HG03159 (cell line): ENCODE results near the gene CDYL.
A peak's percentile ranks its signal among the peaks of the same experiment; 100 is the strongest.

Experiments
- ATAC-seq: cut with Tn5 transposase; IDR thresholded peaks from one replicate; pipeline ENCODE4 v1.9.1; 2021; ENCODE audit warnings: mild to moderate bottlenecking, moderate library complexity; ENCODE audit not compliant: unreplicated experiment

The CDYL gene

DNA sequence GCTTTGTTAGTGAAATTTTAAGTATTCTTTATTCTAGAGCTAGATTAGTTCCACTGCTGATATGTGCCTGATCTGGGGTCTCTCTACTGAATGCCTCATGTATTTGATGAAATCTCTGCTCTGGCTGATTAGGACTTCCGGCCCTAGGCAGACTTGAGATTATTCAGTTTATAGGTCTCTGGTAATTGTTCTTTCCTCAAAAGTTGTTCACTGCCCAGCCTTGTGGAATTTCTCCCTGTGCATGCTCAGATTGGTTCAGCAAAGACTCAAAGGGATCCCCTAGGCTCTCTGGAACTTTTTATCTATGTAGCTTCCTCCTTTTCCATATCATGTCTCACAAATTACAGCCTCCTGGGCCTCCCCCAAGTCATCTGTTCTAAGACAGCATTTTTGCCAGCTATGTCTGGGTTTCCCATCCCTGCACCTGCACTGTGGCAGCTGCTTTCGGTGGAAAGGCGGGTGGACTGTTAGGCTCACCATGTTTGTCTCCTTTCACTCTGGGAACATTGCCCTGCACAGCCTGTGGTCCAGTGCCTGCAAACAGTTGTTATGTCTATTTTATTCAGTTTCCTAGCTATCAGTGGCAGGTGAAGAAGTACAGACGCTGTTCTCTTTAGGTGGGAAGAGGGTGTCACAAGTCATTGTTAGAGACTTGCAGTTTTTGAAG, 154.0 kb downstream of the CDYL start:
- ATAC-seq = no peak

DNA sequence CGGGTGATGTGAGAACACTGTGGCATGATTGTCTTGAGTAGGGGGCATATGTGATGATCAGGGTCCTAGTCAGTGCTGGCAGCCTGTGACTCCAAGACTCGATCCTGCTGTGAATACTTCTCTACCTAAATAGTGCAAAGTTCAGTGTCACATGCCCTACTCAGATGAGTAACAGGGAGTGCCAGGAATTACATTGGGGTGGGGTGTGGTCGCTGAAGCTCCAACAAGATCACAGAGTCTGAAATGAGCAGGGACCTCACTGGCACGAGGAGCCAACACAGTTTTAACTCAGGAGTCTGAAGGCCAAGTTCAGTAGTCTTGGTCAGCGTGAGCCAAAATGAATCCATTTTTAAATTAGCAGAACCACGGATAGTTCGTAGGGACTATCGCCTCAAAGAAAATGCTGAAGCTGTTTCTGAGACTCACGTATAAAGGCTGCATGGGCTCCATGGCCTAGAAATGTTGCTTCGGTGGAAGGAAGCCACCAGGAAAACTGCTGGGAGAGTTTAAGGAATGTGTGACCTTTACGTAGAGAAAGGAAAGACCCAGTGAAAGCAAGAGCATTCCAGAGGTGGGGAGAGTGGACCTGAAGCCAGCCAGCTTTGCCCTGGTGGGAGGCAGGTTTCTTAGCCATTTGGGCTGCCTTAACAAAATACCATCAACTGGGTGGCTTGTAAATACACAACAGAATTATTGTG, 155.5 kb downstream of the CDYL start:
- ATAC-seq = no peak

DNA sequence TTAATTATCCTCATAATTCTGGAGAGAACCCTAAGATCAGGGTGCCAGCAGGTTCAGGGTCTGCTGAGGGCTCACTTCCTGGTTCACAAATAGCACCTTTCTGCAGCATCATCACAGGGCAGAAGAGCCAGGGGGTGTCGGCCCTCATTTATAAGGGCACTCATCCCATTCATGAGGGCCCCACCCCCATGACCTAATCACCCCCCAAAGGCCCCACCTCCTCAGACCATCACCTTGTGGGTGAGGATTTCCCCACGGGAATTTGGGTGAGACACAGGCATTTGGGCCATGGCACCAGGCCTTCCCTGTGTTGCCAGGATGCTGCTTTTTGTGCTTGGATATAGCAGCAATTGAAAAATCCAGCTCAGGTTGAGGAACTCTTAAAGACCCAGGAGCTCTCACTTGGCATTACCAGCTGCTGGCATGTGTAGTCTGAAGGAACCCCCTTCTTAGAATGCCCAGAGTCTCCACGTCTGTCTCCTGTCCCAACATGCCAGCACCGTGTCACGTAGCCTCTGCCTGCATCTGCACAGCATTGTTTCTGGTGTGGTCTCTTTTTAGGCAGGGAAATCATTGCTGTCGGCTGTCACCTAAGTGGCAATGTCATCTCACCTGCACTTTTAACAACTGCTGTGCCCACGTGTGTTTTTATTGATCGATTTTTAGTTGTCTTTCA, 156.2 kb downstream of the CDYL start:
- no peak for ATAC-seq

DNA sequence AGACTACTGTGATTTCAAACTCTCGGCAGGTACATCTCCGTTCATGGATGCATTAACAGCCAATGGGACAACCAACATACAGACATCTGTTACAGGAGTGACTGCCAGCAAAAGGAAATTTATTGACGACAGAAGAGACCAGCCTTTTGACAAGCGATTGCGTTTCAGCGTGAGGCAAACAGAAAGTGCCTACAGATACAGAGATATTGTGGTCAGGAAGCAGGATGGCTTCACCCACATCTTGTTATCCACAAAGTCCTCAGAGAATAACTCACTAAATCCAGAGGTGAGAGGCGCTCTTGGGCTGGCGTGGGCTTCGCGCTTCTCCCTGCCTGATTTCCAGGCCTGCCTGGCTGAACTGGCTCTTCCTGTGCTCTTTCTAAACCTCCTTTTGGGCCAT, 159.3 kb downstream of the CDYL start:
- ATAC-seq = no peak

DNA sequence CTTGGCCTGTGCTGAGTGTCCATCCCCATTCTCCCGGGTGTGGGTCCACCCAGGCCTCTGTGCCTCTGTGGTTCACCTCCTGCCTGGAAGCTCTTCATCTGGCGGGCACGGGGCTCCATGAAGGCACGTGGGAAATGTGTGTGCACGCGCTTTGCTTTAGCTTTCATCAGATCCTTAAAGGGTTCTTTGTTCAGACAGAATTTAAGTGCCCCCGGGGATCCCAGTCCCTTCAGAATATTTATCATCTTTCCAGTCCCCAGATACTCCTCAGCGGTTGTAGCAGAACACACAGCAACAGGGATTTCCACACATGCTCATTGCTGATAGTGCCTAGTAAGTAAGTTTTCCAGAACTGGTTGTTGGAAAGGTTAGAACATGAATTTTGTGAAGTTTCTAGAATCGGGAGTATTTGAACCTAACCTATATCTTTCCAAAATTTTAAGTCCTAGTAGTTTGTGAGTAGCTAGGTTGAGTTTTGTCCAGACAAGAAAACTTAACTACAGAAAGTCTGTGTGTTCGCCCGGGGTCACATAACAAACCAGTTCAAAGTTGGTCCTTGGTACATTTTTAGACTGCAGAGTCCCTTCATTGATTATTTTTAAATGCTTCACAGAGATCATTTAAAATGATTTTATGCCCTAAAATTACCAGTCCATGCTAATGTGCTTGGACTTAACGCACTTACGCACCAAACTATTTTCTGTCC, 159.9 kb downstream of the CDYL start:
- no peak for ATAC-seq

DNA sequence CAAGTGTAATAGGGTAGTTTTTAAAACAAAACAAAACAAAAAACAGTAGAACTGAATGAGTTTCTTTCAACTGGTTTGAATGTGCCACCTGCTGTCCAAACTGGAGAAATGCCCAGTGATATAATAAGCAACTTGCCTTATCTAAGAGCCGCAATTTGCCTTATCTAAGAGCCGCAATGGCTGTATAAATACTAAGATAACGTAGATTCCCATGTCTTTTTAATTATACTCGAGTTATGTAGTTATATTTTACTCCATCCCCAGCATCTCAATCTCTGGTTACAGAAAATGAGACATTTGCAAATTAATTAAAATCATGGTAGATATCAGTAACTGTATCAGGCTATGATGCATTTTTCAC, 160.5 kb downstream of the CDYL start:
- no peak for ATAC-seq

DNA sequence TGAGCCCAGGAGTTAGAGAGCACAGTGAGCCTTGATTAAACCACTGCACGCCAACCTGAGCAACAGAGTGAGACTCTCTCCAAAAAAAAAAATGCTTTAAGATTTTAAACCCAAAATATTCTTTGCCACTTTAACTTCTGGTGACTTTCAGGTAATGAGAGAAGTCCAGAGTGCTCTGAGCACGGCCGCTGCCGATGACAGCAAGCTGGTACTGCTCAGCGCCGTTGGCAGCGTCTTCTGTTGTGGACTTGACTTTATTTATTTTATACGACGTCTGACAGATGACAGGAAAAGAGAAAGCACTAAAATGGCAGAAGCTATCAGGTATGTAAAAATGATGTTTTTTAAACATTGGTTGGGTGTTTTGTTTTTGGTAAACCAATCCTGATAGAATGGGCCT, 161.2 kb downstream of the CDYL start:
- no peak for ATAC-seq

DNA sequence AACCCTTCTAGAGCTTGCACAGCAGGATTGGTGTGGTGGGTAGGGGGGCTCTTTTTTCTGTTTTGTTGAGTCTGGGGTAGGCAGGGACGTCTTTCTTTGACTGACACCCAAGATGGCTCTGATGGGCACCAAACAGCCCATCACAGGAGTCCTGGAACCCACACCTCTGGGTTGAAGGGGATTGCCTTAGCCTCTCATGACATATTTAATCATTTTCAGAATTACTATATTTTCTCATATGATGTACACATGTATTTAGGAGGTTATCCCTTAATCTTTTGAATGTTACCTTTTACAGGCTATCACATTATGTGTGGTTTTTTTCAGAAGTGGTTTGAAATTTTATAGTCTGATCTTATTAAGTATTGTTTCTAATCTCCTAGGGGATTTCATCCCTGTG, 163.0 kb downstream of the CDYL start:
- ATAC-seq = no peak

DNA sequence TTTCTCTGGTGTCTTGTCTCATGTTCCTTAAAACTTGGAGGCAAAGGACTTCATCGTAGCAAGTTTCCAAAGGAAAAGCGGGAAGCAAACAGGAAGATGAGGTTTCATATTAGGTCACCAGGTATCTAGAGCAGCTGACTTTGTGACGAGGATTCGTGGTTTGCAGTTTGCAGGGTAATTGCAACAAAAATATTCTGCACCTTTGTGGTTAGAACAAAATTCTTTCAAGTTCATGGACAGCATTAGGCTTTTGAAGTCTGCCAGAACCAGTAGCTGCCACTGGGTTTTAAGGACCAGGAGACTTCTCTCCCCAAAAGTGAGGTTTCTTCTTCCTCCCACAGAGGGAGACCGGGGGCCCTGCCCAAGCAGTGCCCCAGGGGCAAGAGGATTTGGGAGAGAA, 164.2 kb downstream of the CDYL start:
- no peak for ATAC-seq

DNA sequence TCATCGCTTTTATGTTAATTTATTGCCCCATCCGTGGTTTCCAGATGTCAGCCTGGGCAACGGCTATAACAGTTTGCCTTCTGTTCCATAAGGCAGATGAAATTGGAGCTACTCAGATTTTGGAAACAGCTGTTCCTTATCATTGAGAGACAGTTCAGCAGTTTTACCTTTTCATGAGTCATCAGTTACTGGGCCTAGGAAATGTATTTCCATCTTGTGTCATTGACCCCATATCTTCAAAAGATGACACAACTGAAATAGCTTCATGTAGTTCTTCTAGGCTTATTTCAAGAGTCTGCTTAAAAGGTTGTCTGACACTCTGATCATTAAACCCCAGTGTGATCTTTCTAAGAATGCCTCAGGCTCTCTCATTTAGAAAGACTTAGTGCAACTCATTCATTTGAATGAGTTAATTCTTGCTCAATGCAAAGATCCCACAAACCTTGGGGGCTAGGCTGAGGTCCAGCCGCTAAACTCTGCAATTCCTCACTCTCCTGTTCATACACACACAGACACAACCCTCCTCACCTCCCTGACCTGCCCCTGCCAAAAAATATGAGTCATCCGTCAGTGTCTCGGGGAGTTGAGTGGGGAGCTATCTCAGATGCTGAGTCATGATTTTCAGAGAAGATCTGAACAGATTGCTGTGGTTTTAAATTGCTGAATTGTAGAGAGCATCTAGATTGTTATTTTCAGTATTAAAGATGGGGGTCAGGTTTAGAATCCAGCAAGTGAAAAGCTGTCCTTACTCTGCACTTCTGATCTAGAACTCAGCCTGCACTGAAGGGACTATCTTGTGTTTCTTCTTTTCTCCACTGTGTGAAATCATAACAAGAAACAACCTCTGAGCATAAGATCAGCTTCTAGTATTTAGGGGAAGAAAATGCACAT, 165.8 kb downstream of the CDYL start:
- ATAC-seq = peak; percentile 66

DNA sequence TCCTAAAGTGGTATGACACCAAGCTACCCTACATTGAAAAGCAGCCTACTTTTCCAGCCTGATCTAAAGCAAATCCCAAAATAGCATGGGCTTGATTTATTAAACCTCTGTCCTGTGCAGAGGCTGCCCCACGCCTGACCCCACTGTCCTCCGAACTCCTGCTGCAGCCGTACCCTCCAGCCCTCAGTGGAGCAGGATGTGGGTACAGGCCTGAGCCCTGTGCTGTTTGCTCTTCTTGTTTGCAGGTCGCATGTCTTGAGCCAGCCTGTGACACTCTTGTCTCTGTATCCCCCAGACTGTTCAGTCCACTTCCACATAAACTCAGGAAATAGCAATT, 166.4 kb downstream of the CDYL start:
- no peak for ATAC-seq

DNA sequence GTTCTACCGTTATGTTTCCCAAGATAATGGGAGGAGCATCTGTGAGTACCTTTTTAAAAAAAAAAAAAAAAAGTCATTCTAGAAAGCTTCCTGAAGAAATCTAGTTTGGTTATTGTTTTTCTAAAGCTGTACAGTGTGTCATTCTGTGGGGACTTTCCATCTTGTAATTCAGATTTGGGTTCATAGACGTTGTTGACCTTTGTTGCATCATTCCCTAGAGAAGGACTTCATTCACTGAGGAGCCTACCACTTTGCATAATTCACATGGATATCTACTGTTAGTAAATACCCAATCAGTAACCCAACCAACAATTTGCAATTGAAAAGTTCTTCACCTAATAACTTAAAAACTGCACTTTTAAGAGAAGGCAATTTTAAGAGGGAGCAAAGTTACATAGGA, 167.5 kb downstream of the CDYL start:
- ATAC-seq = no peak

DNA sequence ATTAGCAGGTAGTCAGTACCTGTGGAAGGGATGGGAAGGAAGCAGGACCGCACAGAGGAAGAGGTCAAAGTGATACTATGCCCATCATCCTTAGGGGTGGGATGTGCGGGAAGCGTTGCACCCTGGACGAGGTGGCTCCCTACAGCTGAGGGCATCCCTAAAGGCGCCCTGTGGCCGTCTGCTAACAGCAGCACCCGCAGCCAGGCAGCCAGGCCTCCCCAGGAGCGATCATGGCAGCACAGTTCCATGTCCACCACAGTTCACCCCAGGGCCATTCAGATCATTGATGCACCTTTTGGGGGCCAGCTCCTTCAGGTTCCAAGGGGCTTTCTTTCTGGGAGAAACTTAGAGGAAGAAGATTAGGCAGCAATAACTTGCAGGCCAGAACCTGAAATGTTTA, 168.1 kb downstream of the CDYL start:
- ATAC-seq = no peak

DNA sequence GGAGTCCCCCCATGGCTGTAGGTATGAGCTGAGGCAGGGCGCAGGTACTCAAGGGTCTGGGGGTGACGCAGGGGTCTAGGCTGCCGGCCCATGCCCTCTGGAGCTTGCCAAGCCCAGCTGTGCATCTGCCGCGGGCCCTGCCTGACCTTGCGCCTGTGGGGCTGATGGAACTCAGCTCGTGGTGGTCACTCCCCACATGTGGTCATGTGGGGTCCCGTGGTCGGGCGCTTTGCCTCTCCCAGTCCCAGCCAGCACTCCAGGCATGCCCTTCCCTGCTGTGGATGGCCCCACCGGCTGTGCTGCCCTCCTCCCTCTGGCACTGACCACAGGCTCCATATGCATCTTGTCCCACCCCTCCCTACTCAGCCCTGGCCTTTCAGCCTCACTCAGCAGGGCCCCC, 170.3 kb downstream of the CDYL start:
- no peak for ATAC-seq

DNA sequence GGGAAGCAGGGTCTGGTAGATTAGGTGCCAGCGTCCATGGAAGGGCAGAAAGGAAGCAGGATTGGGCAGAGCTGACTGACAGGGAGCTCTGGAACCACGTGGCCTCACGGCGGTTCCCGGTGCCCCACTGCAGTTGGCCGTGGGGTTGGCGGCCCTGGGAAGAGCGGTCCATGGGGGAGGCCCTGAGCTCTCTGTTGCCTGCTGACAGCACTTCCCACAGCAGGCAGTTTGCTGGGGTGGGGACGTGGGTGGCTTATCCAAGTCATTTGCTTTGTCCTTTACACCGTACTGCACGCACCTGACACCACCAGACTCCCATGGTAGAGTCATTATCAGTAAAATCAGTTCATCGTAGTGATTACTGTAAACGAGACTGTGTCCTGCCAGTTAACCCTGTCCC, 171.5 kb downstream of the CDYL start:
- ATAC-seq = no peak

DNA sequence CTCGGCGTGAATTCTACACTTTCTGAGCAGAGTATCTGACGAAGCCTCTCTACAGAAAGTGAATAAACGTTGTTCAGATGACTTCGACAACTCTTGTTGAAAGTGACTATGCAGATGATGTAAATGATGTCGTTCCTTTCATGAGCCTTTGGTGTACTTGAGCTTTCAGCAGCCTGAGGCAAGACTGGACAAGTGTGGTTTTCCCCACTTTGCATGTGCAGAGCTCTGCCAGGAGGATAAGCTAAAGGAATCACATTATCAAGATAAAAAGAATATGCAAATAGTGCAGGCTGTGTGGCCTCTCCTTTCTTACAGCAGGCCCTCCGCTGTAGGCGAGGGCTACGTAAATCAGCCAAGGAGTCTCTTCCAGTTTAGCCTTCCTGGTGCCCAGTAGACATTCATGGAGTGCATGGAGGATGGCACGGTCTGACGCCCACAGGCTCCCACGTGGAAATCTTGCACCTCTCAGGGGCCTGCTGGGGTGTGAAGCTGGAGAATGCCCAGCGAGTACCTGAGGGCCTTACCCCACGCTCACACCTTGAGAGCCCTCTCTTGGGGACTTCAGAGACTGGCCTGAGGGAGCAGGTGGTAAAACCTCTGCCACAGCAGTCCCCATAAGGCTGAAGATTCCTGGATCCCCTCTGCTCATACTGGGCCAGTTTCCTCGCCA, 172.7 kb downstream of the CDYL start:
- ATAC-seq = no peak

DNA sequence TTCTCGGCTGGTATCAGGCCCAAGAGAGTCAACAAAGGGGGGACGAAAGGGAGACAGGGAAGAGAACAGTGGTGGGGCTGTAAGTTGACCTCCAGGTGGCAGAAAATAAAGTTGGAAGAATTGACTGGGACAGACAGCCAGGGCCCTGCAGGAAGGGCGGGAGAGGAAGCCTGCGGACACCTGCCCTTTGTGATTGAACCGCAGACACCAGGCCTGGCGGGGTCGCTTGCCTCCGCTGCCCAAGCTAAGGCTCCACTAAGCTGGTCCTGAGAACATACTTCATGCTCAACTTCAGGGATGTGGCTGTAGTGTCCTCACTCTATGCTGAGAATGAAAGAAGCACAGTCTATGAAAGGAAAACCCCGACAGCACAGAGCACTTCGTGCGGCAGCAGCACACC, 173.9 kb downstream of the CDYL start:
- ATAC-seq = no peak

DNA sequence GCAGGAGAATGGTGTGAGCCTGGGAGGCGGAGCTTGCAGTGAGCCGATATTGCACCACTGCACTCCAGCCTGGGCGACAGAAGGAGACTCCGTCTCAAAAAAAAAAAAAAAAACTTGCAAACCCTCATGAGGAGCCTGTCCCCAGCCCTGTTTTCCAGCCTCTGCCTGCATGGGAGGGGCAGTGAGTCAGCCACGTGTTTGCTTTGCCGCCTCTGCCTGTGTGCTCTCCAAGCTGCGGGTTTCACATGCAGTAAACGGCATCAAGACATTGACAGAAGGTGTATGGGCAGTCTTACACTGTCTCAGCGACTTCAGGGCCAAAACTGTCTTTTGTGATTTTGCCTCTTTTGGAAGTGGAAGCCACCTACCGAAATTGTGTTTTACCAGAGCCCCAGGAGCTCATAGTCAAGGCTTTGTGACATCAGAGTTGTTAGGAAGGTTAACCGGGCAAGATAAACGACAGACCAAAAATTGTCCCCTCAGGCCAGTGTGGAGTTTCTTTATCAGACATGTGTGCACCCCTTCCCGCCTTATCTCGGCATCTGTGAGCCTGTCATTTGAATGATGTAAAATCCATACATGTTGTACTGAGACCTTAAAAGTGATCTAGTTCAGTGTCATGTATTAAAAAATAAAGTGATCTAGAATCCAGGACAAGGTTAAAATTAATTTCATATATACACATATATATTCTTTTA, 174.8 kb downstream of the CDYL start:
- no peak for ATAC-seq

DNA sequence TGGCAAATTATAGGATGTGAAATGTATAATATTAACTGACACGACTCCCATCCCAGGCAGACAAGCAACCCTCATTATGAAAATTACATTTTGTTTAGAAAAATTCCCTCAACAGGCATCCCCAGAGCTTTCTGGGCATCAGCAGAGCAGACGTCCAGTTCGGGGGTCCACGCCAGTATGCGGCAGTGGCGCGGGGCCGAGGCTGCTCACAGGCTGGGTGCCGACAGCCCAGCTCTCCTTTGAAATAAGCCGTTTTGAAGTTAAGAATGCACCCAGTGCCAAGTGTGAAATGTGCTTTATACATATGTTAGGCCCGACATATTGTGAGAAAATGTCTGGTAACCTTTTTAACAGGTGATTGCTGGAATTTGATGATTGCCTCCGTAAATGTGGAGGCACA, 177.2 kb downstream of the CDYL start:
- no peak for ATAC-seq

DNA sequence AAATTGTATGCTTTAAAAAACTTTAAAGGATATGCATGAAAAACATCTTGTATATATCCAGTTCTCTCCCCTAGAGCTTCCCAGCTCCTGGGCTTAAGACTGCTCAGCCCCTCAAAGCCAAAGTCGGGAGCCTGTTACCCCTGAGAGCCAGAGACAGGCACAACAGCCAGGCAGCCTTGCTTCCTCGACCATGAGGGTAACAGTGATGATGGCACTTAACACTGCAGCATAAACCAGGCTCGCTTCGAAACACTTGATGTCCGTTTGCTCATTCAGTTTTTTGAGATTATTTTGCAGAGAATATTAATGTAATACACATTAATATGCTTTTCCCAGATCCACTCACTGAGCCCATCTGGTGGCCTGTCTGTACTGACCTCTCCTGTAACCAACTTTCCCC, 180.4 kb downstream of the CDYL start:
- no peak for ATAC-seq
